GM12878 (cell line): ENCODE results near the gene IDH3A. TPM values are rescaled to one million over a fixed set of nuclear protein-coding genes. Genes with fewer than 3 reads are reported as not detected.

Source experiments
- CHD1 ChIP-seq: IDR thresholded peaks from 2 replicates; pipeline ENCODE4 v1.6.1; 2012; ENCODE audit warnings: low read depth, low read length, improper control_type of control experiment
- HDAC6 ChIP-seq: fragments of 200-600 bp; sonication (generic); IDR thresholded peaks from one replicate; pipeline ENCODE4 v1.8.0; 2017; ENCODE audit warnings: antibody characterized with exemption; ENCODE audit not compliant: unreplicated experiment
- JUNB ChIP-seq: IDR thresholded peaks from 2 replicates; pipeline ENCODE4 v1.6.1; 2016; ENCODE audit warnings: antibody characterized with exemption, mild to moderate bottlenecking
- POLR2A ChIP-seq: IDR thresholded peaks from 2 replicates; pipeline ENCODE4 v1.6.1; 2011; ENCODE audit warnings: low read depth, mild to moderate bottlenecking, low read length
- RELA ChIP-seq: fragments of 450-650 bp; IDR thresholded peaks from 2 replicates; pipeline ENCODE4 v1.8.0; 2014; ENCODE audit warnings: borderline replicate concordance; ENCODE audit not compliant: partially characterized antibody
- SIX5 ChIP-seq: IDR thresholded peaks from 2 replicates; pipeline ENCODE4 v1.6.1; 2011; ENCODE audit warnings: mild to moderate bottlenecking, low read depth, low read length, moderate library complexity; ENCODE audit not compliant: severe bottlenecking
- SUPT20H ChIP-seq: IDR thresholded peaks from 2 replicates; pipeline ENCODE4 v1.6.1; 2011; ENCODE audit warnings: low read depth, mild to moderate bottlenecking, low read length, moderate library complexity, borderline replicate concordance; ENCODE audit not compliant: control insufficient read depth
- polyA plus RNA-seq, 11 experiments: library from polyadenylated mRNA; depleted of rRNA in 4 of 11; unstranded in 6 of 11; stranded (reverse) in 5 of 11; fragments of >200 nt; fragmentation: Nextera tagmentation in 4 of 11; fragmentation: Illumina TruSeq in 1 of 11; extraction: Ambion mirVana in 4 of 11; extraction: Trizol in 1 of 11; gene quantifications; 1 replicate in 1 of 11; 2 replicates in 10 of 11; pipeline versions ENCODE4 v1.2.1 to v1.2.3, GENCODE V29; 2011 to 2016; ENCODE audit warnings: inconsistent platforms in 2 of 11, missing spikeins in 2 of 11, low read depth in 1 of 11
- total RNA-seq, 4 experiments: library from RNA; depleted of rRNA in 3 of 4; stranded (reverse); fragments of >200 nt in 3 of 4; fragmentation: Illumina TruSeq in 1 of 4; extraction: Trizol in 1 of 4; gene quantifications; 2 replicates each; pipeline versions ENCODE4 v1.2.1 to v1.2.3, GENCODE V29; 2013 to 2021
- TF ChIP-seq, protein P1 (sequence below): fragments of 450-650 bp; IDR thresholded peaks from 2 replicates; pipeline ENCODE4 v1.6.1; 2018; ENCODE audit warnings: mild to moderate bottlenecking, low read depth, moderate library complexity; ENCODE audit not compliant: partially characterized antibody
- TF ChIP-seq, protein P2 (sequence below): fragments of 450-650 bp; formaldehyde crosslinking; IDR thresholded peaks from 2 replicates; pipeline ENCODE4 v1.5.0; 2022; ENCODE audit warnings: mild to moderate bottlenecking, missing genetic modification characterization
- TF ChIP-seq, protein P3 (sequence below): fragments of 450-650 bp; IDR thresholded peaks from 2 replicates; pipeline ENCODE4 v1.6.1; 2017; ENCODE audit warnings: mild to moderate bottlenecking, low read depth, inconsistent platforms; ENCODE audit not compliant: poor library complexity, severe bottlenecking
- TF ChIP-seq, protein P4 (sequence below): IDR thresholded peaks from 2 replicates; pipeline ENCODE4 v1.6.1; 2011; ENCODE audit warnings: low read depth, mild to moderate bottlenecking, low read length, moderate library complexity, borderline replicate concordance; ENCODE audit errors: extremely low read depth

The IDH3A gene
- total and polyA plus RNA-seq, 10 of the 15 experiments (the other 5 are each of a cell fraction or from before 2014, with no cell fraction given) = 83.9 to 254 (median 195) TPM

DNA sequence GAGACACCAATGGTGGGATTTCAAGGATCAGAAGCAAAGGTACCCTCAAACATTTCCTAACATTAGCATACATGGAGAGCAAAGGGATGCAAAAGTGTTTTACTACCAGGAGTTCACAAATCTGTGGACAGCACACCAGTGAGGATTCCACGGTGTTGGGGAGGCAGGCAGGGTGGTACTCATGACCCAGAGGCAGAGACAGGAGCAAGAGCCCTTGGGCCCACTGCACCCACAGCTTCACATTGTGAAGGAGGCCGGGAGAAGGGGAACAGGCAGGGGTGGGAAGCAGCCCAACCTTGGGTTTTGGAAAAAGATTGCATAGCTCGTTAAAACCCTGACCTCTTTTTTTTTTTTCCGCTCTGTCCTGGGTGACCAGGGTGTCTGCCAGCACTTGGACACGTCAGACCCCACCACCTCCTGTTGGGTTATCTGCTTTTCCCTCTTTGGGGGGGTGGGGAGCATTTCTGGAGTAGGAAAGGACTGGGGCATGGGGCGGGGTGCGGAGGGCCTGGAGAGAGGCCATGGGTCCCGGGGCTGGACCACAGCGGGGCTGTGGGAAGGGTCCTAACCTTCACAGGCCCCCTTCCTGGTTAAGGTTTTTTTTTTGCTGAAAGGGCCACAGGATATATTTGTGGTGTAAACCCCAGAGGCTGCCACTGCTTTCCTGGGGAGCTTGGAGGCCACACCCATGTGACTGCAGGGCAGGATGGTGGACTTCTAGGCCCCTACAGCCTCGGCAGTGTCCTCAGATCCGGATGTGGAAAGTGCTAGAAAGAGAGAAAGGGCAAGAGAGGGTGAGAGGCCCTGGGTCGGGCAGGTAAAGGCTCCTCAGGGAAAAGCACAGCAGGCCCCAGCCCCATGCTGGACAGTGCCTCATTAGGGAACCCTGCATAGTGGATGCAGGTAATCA lies 44.3 kb upstream of the IDH3A start (continued):
- TF ChIP-seq, protein P1, sequence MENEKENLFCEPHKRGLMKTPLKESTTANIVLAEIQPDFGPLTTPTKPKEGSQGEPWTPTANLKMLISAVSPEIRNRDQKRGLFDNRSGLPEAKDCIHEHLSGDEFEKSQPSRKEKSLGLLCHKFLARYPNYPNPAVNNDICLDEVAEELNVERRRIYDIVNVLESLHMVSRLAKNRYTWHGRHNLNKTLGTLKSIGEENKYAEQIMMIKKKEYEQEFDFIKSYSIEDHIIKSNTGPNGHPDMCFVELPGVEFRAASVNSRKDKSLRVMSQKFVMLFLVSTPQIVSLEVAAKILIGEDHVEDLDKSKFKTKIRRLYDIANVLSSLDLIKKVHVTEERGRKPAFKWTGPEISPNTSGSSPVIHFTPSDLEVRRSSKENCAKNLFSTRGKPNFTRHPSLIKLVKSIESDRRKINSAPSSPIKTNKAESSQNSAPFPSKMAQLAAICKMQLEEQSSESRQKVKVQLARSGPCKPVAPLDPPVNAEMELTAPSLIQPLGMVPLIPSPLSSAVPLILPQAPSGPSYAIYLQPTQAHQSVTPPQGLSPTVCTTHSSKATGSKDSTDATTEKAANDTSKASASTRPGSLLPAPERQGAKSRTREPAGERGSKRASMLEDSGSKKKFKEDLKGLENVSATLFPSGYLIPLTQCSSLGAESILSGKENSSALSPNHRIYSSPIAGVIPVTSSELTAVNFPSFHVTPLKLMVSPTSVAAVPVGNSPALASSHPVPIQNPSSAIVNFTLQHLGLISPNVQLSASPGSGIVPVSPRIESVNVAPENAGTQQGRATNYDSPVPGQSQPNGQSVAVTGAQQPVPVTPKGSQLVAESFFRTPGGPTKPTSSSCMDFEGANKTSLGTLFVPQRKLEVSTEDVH = no peak
- TF ChIP-seq, protein P2, sequence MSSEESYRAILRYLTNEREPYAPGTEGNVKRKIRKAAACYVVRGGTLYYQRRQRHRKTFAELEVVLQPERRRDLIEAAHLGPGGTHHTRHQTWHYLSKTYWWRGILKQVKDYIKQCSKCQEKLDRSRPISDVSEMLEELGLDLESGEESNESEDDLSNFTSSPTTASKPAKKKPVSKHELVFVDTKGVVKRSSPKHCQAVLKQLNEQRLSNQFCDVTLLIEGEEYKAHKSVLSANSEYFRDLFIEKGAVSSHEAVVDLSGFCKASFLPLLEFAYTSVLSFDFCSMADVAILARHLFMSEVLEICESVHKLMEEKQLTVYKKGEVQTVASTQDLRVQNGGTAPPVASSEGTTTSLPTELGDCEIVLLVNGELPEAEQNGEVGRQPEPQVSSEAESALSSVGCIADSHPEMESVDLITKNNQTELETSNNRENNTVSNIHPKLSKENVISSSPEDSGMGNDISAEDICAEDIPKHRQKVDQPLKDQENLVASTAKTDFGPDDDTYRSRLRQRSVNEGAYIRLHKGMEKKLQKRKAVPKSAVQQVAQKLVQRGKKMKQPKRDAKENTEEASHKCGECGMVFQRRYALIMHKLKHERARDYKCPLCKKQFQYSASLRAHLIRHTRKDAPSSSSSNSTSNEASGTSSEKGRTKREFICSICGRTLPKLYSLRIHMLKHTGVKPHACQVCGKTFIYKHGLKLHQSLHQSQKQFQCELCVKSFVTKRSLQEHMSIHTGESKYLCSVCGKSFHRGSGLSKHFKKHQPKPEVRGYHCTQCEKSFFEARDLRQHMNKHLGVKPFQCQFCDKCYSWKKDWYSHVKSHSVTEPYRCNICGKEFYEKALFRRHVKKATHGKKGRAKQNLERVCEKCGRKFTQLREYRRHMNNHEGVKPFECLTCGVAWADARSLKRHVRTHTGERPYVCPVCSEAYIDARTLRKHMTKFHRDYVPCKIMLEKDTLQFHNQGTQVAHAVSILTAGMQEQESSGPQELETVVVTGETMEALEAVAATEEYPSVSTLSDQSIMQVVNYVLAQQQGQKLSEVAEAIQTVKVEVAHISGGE (CRISPR knock-in tag) = no peak
- TF ChIP-seq SIX5 (no peak), HDAC6 (no peak), CHD1 (no peak), JUNB (no peak), RELA (no peak), SUPT20H (no peak), POLR2A (no peak)
- TF ChIP-seq, protein P3, sequence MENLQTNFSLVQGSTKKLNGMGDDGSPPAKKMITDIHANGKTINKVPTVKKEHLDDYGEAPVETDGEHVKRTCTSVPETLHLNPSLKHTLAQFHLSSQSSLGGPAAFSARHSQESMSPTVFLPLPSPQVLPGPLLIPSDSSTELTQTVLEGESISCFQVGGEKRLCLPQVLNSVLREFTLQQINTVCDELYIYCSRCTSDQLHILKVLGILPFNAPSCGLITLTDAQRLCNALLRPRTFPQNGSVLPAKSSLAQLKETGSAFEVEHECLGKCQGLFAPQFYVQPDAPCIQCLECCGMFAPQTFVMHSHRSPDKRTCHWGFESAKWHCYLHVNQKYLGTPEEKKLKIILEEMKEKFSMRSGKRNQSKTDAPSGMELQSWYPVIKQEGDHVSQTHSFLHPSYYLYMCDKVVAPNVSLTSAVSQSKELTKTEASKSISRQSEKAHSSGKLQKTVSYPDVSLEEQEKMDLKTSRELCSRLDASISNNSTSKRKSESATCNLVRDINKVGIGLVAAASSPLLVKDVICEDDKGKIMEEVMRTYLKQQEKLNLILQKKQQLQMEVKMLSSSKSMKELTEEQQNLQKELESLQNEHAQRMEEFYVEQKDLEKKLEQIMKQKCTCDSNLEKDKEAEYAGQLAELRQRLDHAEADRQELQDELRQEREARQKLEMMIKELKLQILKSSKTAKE = no peak
- TF ChIP-seq, protein P4, sequence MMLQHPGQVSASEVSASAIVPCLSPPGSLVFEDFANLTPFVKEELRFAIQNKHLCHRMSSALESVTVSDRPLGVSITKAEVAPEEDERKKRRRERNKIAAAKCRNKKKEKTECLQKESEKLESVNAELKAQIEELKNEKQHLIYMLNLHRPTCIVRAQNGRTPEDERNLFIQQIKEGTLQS = no peak
